Neural cell (in vitro differentiated cells): Measurements from ENCODE around the gene ARID3C. TPM values are rescaled to one million over a fixed set of nuclear protein-coding genes. Genes with fewer than 3 reads are reported as not detected.

Source experiments
- H2AFZ ChIP-seq: fragments of 200-600, 300-800 bp; sonication (generic), shearing (Covaris generic); 2 replicates; pipeline ENCODE4 v1.6.0; 2014; ENCODE audit warnings: low read depth, mild to moderate bottlenecking, antibody characterized with exemption, low read length, moderate library complexity
- H3F3A ChIP-seq: fragments of 200-600 bp; shearing (Covaris generic); 2 replicates; pipeline ENCODE4 v1.6.1; 2016; ENCODE audit warnings: mild to moderate bottlenecking, moderate library complexity, mixed read lengths, antibody characterized with exemption, low read length; ENCODE audit not compliant: insufficient read depth, poor library complexity, severe bottlenecking
- H3K27ac ChIP-seq: fragments of 200-600, 300-800 bp; sonication (generic), shearing (Covaris generic); 2 replicates; pipeline ENCODE4 v1.5.1; 2014; ENCODE audit warnings: mild to moderate bottlenecking, low read length, moderate library complexity
- H3K27me3 ChIP-seq: fragments of 300-800, 200-600 bp; sonication (generic), shearing (Covaris generic); 2 replicates; pipeline ENCODE4 v1.6.0; 2014; ENCODE audit warnings: mild to moderate bottlenecking, low read depth, low read length, moderate library complexity; ENCODE audit not compliant: insufficient read depth
- H3K36me3 ChIP-seq: fragments of 300-800, 200-600 bp; sonication (generic), shearing (Covaris generic); 2 replicates; pipeline ENCODE4 v1.5.1; 2014; ENCODE audit warnings: mild to moderate bottlenecking, antibody characterized with exemption, low read length, moderate library complexity; ENCODE audit not compliant: insufficient read depth
- H3K4me2 ChIP-seq: fragments of 300-800, 200-600 bp; sonication (generic), shearing (Covaris generic); 2 replicates; pipeline ENCODE4 v1.6.0; 2014; ENCODE audit warnings: mild to moderate bottlenecking, low read length
- H3K4me3 ChIP-seq: fragments of 300-800, 200-600 bp; sonication (generic), shearing (Covaris generic); 2 replicates; pipeline ENCODE4 v1.5.1; 2014; ENCODE audit warnings: mild to moderate bottlenecking, low read length, moderate library complexity
- H3K79me2 ChIP-seq: fragments of 200-600 bp; shearing (Covaris generic); replicated peaks from 2 replicates; pipeline ENCODE4 v1.6.0; 2014; ENCODE audit warnings: mild to moderate bottlenecking, low read length, moderate library complexity; ENCODE audit not compliant: insufficient read depth
- H3K9ac ChIP-seq: fragments of 300-800, 200-600 bp; sonication (generic), shearing (Covaris generic); 2 replicates; pipeline ENCODE4 v1.6.1; 2016; ENCODE audit warnings: mild to moderate bottlenecking, low read length, mixed read lengths
- H3K9me2 ChIP-seq: fragments of 200-600 bp; shearing (Covaris generic); 2 replicates; pipeline ENCODE4 v1.6.1; 2016; ENCODE audit warnings: mild to moderate bottlenecking, low read length, mixed read lengths; ENCODE audit not compliant: insufficient read depth
- H3K9me3 ChIP-seq: fragments of 200-600, 300-800 bp; sonication (generic), shearing (Covaris generic); 2 replicates; pipeline ENCODE4 v1.6.1; 2016; ENCODE audit warnings: mild to moderate bottlenecking, mixed run types, low read length, moderate library complexity, mixed read lengths
- H4K20me1 ChIP-seq: fragments of 200-600 bp; shearing (Covaris generic); 2 replicates; pipeline ENCODE4 v1.6.1; 2016; ENCODE audit warnings: mild to moderate bottlenecking, mixed run types; ENCODE audit not compliant: insufficient read depth
- CTCF ChIP-seq: fragments of 450-650 bp; IDR thresholded peaks from 2 replicates; pipeline ENCODE4 v1.5.1; 2014; ENCODE audit warnings: antibody characterized with exemption, mild to moderate bottlenecking, moderate library complexity; ENCODE audit not compliant: poor library complexity, severe bottlenecking
- EP300 ChIP-seq: fragments of 450-650 bp; conservative IDR thresholded peaks from 2 replicates; pipeline ENCODE4 v1.6.1; 2014; ENCODE audit warnings: antibody characterized with exemption, mild to moderate bottlenecking, moderate library complexity; ENCODE audit not compliant: poor library complexity, severe bottlenecking
- EZH2 ChIP-seq: fragments of 200-600, 300-800 bp; shearing (Covaris generic), sonication (generic); IDR thresholded peaks from 2 replicates; pipeline ENCODE4 v1.6.1; 2014; ENCODE audit warnings: antibody characterized with exemption, low read length, borderline replicate concordance, mild to moderate bottlenecking; ENCODE audit not compliant: insufficient read depth, poor library complexity, severe bottlenecking
- MXI1 ChIP-seq: fragments of 450-650 bp; conservative IDR thresholded peaks from 2 replicates; pipeline ENCODE4 v1.6.1; 2014; ENCODE audit warnings: antibody characterized with exemption, mild to moderate bottlenecking; ENCODE audit not compliant: poor library complexity, severe bottlenecking
- POLR2AphosphoS5 ChIP-seq: IDR thresholded peaks from 2 replicates; pipeline ENCODE4 v1.6.1; 2012
- RAD21 ChIP-seq: fragments of 450-650 bp; conservative IDR thresholded peaks from 2 replicates; pipeline ENCODE4 v1.6.1; 2014; ENCODE audit warnings: antibody characterized with exemption, mild to moderate bottlenecking, moderate library complexity
- SMC3 ChIP-seq: fragments of 450-650 bp; conservative IDR thresholded peaks from 2 replicates; pipeline ENCODE4 v1.6.1; 2014; ENCODE audit warnings: antibody characterized with exemption, mild to moderate bottlenecking, moderate library complexity; ENCODE audit not compliant: poor library complexity
- TAF1 ChIP-seq: IDR thresholded peaks from 2 replicates; pipeline ENCODE4 v1.6.1; 2012; ENCODE audit warnings: low read depth
- polyA plus RNA-seq: library from polyadenylated mRNA; depleted of rRNA; stranded (reverse); fragments of >200 nt; gene quantifications from 2 replicates; pipeline ENCODE4 v1.2.3, GENCODE V29; 2014
- TF ChIP-seq, protein P1 (sequence below): IDR thresholded peaks from 2 replicates; pipeline ENCODE4 v1.6.1; 2012; ENCODE audit warnings: borderline replicate concordance

ARID3C gene
- polyA plus RNA-seq, 1 donor from 2014 or later, result 2.8 TPM

DNA sequence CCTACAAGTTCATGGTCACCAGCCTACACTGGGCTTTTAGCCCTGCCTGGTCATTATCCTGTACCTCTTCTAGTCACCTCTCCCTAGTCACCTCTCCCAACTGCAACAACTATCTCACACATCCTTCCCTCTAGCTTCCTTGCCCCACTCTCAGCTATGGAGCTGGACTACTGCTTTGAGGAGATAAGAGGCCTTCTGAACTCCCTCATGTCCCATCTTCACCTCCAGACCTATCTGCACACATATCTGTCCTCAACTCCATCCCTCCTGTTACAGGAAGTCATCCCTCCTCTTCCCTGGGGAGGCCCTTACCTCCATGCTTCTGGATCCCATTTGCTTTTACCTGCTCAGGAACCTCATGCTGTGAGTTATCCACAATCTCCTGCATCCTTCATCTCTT is 22.7 kb downstream of the ARID3C start:
- no peaks in the 10 kb centered on the region for H3K36me3 ChIP-seq
- no peak overlapping the region for H2AFZ ChIP-seq
- no peaks in the 10 kb centered on the region for H3K27me3 ChIP-seq
- no peaks in the 10 kb centered on the region for H4K20me1 ChIP-seq
- no peaks in the 10 kb centered on the region for H3K9me3 ChIP-seq
- no peak overlapping the region for H3K4me2 ChIP-seq
- no peaks in the 10 kb centered on the region for H3K9me2 ChIP-seq
- no peak overlapping the region for H3K27ac ChIP-seq
- H3K9ac ChIP-seq, result no peak overlapping the region
- no peaks in the 10 kb centered on the region for H3F3A ChIP-seq
- TF ChIP-seq EP300, result no peak
- TF ChIP-seq SMC3, result no peak
- no peak for TF ChIP-seq RAD21
- no peak for TF ChIP-seq TAF1
- TF ChIP-seq EZH2, result no peak
- TF ChIP-seq POLR2AphosphoS5, result no peak
- no peak for TF ChIP-seq MXI1
- no peak for TF ChIP-seq CTCF
- TF ChIP-seq, protein P1, sequence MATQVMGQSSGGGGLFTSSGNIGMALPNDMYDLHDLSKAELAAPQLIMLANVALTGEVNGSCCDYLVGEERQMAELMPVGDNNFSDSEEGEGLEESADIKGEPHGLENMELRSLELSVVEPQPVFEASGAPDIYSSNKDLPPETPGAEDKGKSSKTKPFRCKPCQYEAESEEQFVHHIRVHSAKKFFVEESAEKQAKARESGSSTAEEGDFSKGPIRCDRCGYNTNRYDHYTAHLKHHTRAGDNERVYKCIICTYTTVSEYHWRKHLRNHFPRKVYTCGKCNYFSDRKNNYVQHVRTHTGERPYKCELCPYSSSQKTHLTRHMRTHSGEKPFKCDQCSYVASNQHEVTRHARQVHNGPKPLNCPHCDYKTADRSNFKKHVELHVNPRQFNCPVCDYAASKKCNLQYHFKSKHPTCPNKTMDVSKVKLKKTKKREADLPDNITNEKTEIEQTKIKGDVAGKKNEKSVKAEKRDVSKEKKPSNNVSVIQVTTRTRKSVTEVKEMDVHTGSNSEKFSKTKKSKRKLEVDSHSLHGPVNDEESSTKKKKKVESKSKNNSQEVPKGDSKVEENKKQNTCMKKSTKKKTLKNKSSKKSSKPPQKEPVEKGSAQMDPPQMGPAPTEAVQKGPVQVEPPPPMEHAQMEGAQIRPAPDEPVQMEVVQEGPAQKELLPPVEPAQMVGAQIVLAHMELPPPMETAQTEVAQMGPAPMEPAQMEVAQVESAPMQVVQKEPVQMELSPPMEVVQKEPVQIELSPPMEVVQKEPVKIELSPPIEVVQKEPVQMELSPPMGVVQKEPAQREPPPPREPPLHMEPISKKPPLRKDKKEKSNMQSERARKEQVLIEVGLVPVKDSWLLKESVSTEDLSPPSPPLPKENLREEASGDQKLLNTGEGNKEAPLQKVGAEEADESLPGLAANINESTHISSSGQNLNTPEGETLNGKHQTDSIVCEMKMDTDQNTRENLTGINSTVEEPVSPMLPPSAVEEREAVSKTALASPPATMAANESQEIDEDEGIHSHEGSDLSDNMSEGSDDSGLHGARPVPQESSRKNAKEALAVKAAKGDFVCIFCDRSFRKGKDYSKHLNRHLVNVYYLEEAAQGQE, result no peak
- no peak overlapping the region for H3K4me3 ChIP-seq
- H3K79me2 ChIP-seq, result no peaks in the 10 kb centered on the region

DNA sequence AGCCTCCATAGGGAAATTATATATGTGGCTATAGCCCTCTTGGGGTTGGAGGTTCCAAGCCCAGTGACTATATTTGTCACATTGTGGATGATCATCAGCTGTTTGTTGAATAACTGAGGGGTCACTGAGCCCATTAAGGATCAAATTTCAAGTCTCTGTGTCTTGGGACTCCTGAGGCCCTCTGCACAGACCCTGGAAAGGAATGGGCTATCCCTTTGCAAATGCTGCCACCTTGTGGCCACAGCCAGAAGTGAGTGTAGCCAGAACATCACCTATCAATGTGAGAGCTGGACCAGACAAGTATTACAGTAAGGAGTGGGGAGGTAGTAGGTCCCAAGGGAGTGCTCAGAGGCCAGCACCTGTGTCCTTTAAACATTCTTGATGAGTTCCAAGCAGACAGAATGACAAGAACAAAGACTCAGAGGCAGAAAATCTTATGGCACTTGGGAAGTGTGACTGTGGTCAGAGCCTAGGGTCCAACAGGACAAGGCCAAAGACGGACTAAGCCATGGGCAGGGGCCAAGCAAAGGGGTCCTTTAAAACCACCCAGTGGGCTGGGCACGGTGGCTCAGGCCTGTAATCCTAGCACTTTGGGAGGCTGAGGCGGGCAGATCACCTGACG is 25.1 kb downstream of the ARID3C start:
- no peaks in the 10 kb centered on the region for H3K9me2 ChIP-seq
- H3K27ac ChIP-seq, result no peak overlapping the region
- no peaks in the 10 kb centered on the region for H3K27me3 ChIP-seq
- no peaks in the 10 kb centered on the region for H4K20me1 ChIP-seq
- H3K9ac ChIP-seq, result no peak overlapping the region
- no peak overlapping the region for H3K4me3 ChIP-seq
- no peaks in the 10 kb centered on the region for H3F3A ChIP-seq
- H3K4me2 ChIP-seq, result no peak overlapping the region
- TF ChIP-seq SMC3, result peak; percentile 97
- no peak for TF ChIP-seq EP300
- no peak for TF ChIP-seq POLR2AphosphoS5
- TF ChIP-seq TAF1, result no peak
- no peak for TF ChIP-seq MXI1
- no peak for TF ChIP-seq EZH2
- peak; percentile 99 for TF ChIP-seq RAD21
- peak; percentile 97 for TF ChIP-seq CTCF
- TF ChIP-seq, protein P1, result no peak
- H2AFZ ChIP-seq, result no peak overlapping the region
- no peaks in the 10 kb centered on the region for H3K36me3 ChIP-seq
- H3K79me2 ChIP-seq, result no peaks in the 10 kb centered on the region
- H3K9me3 ChIP-seq, result no peaks in the 10 kb centered on the region
